ENCODE results near the gene NBAS. TPM values are rescaled to one million over a fixed set of nuclear protein-coding genes. Genes with fewer than 3 reads are reported as not detected.

The NBAS gene
- total and polyA plus RNA-seq, 9 of the 15 experiments (the other 6 are each of a cell fraction or from before 2014, with no cell fraction given), result 15.3 to 94.4 (median 69.9) TPM

DNA sequence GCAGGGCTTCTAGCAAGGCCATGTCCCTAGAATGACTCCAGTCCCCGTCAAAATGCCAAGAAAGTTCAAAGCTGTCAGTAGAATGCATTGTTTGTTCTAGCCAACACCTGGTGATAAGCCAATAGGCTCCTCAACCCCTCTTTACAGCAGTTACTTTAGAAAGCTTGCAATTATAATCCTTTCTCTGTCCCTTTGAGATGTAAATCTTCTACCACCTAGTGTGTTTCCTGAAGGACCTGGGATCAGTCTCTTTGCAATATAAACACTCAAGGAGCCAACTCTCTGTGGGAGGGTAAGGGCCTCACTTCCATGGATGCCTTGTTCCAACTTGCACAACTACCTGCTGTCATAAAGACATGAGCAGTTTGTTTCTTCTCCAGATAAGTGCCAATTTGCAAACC, 301.8 kb downstream of the NBAS start:
- Histone ChIP-seq H3K9ac (ENCODE audit: insufficient read depth in 1 of 2, low read depth in 2 of 2, low read length in 2 of 2) (no peak overlapping the region), H4K20me1 (replicated peaks; ENCODE audit: control insufficient read depth, insufficient read depth, low read length) (no peaks in the 10 kb centered on the region), H3K9me3 (replicated peaks; ENCODE audit: control insufficient read depth, insufficient read depth, low read depth, low read length) (no peaks in the 10 kb centered on the region; the same call in 1 of the 2 replicates), H3K4me1 (replicated peaks in 1 of 2; ENCODE audit: control insufficient read depth in 2 of 2, insufficient read depth in 2 of 2, low read length in 2 of 2) (peaks cover 0 to 3% of the 10 kb centered on the region in 2 experiments; a peak in 2 of 5 replicates), H3K9me1 (ENCODE audit: control insufficient read depth, insufficient read depth, low read length) (no peaks in the 10 kb centered on the region), H3K4me3 (no peak overlapping the region), H3K4me2 (ENCODE audit: insufficient read depth, low read length) (no peak overlapping the region), H3K36me3 (ENCODE audit: control insufficient read depth, insufficient read depth, low read length) (peaks cover 21% of the 10 kb centered on the region; the same call in 1 of the 3 replicates), H2AFZ (ENCODE audit: low read depth, low read length) (no peak overlapping the region), H3K27me3 (ENCODE audit: control insufficient read depth in 2 of 2, insufficient read depth in 2 of 2, low read length in 2 of 2) (no peaks in the 10 kb centered on the region), H3K79me2 (ENCODE audit: control insufficient read depth, insufficient read depth, low read length) (no peaks in the 10 kb centered on the region), H3K27ac (ENCODE audit: extremely low read depth, low read depth, low read length) (no peak overlapping the region)
- intact Hi-C loops (cut with micrococcal nuclease), result no loop called here
- TF ChIP-seq HSF4 (CRISPR knock-in tag; IDR thresholded peaks at IDR 0.05; ENCODE audit: borderline replicate concordance) (no peak), MEF2D (tag; conservative IDR thresholded peaks at IDR 0.05; ENCODE audit: low read depth) (no peak)
- TF ChIP-seq, protein P1, sequence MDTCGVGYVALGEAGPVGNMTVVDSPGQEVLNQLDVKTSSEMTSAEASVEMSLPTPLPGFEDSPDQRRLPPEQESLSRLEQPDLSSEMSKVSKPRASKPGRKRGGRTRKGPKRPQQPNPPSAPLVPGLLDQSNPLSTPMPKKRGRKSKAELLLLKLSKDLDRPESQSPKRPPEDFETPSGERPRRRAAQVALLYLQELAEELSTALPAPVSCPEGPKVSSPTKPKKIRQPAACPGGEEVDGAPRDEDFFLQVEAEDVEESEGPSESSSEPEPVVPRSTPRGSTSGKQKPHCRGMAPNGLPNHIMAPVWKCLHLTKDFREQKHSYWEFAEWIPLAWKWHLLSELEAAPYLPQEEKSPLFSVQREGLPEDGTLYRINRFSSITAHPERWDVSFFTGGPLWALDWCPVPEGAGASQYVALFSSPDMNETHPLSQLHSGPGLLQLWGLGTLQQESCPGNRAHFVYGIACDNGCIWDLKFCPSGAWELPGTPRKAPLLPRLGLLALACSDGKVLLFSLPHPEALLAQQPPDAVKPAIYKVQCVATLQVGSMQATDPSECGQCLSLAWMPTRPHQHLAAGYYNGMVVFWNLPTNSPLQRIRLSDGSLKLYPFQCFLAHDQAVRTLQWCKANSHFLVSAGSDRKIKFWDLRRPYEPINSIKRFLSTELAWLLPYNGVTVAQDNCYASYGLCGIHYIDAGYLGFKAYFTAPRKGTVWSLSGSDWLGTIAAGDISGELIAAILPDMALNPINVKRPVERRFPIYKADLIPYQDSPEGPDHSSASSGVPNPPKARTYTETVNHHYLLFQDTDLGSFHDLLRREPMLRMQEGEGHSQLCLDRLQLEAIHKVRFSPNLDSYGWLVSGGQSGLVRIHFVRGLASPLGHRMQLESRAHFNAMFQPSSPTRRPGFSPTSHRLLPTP (IDR thresholded peaks at IDR 0.05; ENCODE audit: borderline replicate concordance, extremely low read depth, insufficient read length), result no peak
- ATAC-seq (no peak), DNase-seq (ENCODE audit: extremely low read depth in 1 of 4, low spot score in 3 of 4) (no peak), FAIRE-seq (no peak)
- POLR2A ChIA-PET, result no interaction called here
- no TSS peak for BruUV-seq (replicated peaks)
- WGBS (ENCODE audit: insufficient coverage, low coverage, missing lambda C conversion rate), result 87% methylated on average over 1 of the region's 1 CpG
- in situ Hi-C loops (cut with MboI), result no loop called here
- CTCF ChIA-PET (ENCODE audit: low intra/inter-chr PET ratio), result no interaction called here

Data from K562 (cell line).